Measurements from ENCODE around the gene MAP3K14.

GRCh38 chr17:45293413-45294211, 23.2 kb downstream of the MAP3K14 start:
- TF ChIP-seq, protein P1, sequence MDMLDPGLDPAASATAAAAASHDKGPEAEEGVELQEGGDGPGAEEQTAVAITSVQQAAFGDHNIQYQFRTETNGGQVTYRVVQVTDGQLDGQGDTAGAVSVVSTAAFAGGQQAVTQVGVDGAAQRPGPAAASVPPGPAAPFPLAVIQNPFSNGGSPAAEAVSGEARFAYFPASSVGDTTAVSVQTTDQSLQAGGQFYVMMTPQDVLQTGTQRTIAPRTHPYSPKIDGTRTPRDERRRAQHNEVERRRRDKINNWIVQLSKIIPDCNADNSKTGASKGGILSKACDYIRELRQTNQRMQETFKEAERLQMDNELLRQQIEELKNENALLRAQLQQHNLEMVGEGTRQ (IDR thresholded peaks at IDR 0.05; ENCODE audit: low read depth, low read length), result no peak
- TF ChIP-seq POLR2A (IDR thresholded peaks at IDR 0.05; ENCODE audit: low read depth, low read length), result no peak
- TF ChIP-seq MXI1 (IDR thresholded peaks at IDR 0.05; ENCODE audit: borderline replicate concordance, low read depth, low read length), result 0 out of 2 replicates have a peak, but pooled peaks have one; percentile 48
- peak; percentile 32; the same call in 1 of the 2 replicates for TF ChIP-seq CTCF (conservative IDR thresholded peaks at IDR 0.05; ENCODE audit: low read depth, low read length)
